ENCODE data around the gene B4GALT2. TPM values are rescaled to one million over a fixed set of nuclear protein-coding genes. Genes with fewer than 3 reads are reported as not detected.

The B4GALT2 gene
- total and polyA plus RNA-seq, 9 of the 15 experiments (the other 6 are each of a cell fraction or from before 2014, with no cell fraction given) = 1.3 to 86.8 (median 43.8) TPM

- no peak for TF ChIP-seq MGA (IDR thresholded peaks at IDR 0.05)
- peak; percentile 83 for TF ChIP-seq ARID1B (IDR thresholded peaks at IDR 0.05)
- TF ChIP-seq SRF (CRISPR knock-in tag; IDR thresholded peaks at IDR 0.05) = no peak
- TF ChIP-seq TFAP4 (CRISPR knock-in tag; IDR thresholded peaks at IDR 0.05; ENCODE audit: borderline replicate concordance) = peak; percentile 38; the same call in 1 of the 2 replicates
- no peak for TF ChIP-seq CHAMP1 (IDR thresholded peaks at IDR 0.05)
- peak; percentile 67 for TF ChIP-seq NCOR1 (IDR thresholded peaks at IDR 0.05)
- TF ChIP-seq GATAD2A (IDR thresholded peaks at IDR 0.05) = no peak
- TF ChIP-seq EP300 (IDR thresholded peaks at IDR 0.05; ENCODE audit: low read length) = peak; percentile 31; the same call in 1 of the 2 replicates
- TF ChIP-seq RBM25 (IDR thresholded peaks at IDR 0.05; ENCODE audit: low read depth, low read length, severe bottlenecking) = no peak
- TF ChIP-seq CBFA2T3 (IDR thresholded peaks at IDR 0.05) = peak; percentile 81
- no peak for TF ChIP-seq PHB2 (IDR thresholded peaks at IDR 0.05; ENCODE audit: low read depth)
These were observed 20.4 kb upstream of the B4GALT2 start (continued) for GRCh38 chr1:43958351-43959255.

Data from K562 (cell line).